Caco-2 (cell line): ENCODE measurements around the gene CCP110. TPM values are rescaled to one million over a fixed set of nuclear protein-coding genes. Genes with fewer than 3 reads are reported as not detected.
A peak's percentile ranks its signal among the peaks of the same experiment; 100 is the strongest.

Experiments used
- BruUV-seq: library from RNA; stranded (reverse); fragments of 400-500 nt; replicated peaks from 2 replicates; lab custom pipeline; 2021; lab: Mats Ljungman, UMichigan
- CTCF ChIA-PET: fragments of 300-600 bp; sonication (Branson Sonifier 250); formaldehyde crosslinking; loops from one replicate; lab custom pipeline; 2022; ENCODE audit warnings: antibody characterized with exemption; lab: Charles Lee
- POLR2A ChIA-PET: fragments of 300-600 bp; sonication (Branson Sonifier 250); formaldehyde crosslinking; loops from one replicate; lab custom pipeline; 2022; ENCODE audit warnings: antibody characterized with exemption; lab: Charles Lee
- DNase-seq, 2 experiments: peaks; one replicate each; pipeline versions ENCODE4 v3.0.0 to v3.0.0-alpha.2; 2020 to 2022
- H3K27me3 ChIP-seq: replicated peaks from 2 replicates; pipeline ENCODE4 v1.6.0; 2011; ENCODE audit warnings: low read length; ENCODE audit not compliant: control insufficient read depth, insufficient read depth
- H3K36me3 ChIP-seq: 2 replicates; pipeline ENCODE4 v1.5.1; 2011; ENCODE audit warnings: low read length; ENCODE audit not compliant: control insufficient read depth, insufficient read depth
- H3K4me1 ChIP-seq: fragments of 250-450 bp; sonication (Bioruptor Pico); 2 replicates; pipeline ENCODE4 v1.5.1; 2020; ENCODE audit warnings: mild to moderate bottlenecking
- H3K4me3 ChIP-seq: 2 replicates; pipeline ENCODE4 v1.5.1; 2011; ENCODE audit warnings: low read depth, mild to moderate bottlenecking, control low read depth, low read length
- H3K9me3 ChIP-seq: fragments of 250-450 bp; sonication (Bioruptor Pico); 2 replicates; pipeline ENCODE4 v1.5.1; 2020; ENCODE audit warnings: mild to moderate bottlenecking, moderate library complexity
- H3K27ac Mint-ChIP-seq: one replicate; pipeline ENCODE4 v1.8.0; 2022; ENCODE audit warnings: mixed read lengths; ENCODE audit not compliant: unreplicated experiment
- H3K27me3 Mint-ChIP-seq: one replicate; pipeline ENCODE4 v1.8.0; 2022; ENCODE audit warnings: mixed read lengths; ENCODE audit not compliant: insufficient read depth, unreplicated experiment
- H3K36me3 Mint-ChIP-seq: one replicate; pipeline ENCODE4 v1.8.0; 2022; ENCODE audit warnings: mild to moderate bottlenecking, mixed read lengths; ENCODE audit not compliant: insufficient read depth, unreplicated experiment
- H3K4me1 Mint-ChIP-seq: one replicate; pipeline ENCODE4 v1.8.0; 2022; ENCODE audit warnings: low read depth, mixed read lengths; ENCODE audit not compliant: unreplicated experiment
- H3K4me3 Mint-ChIP-seq: one replicate; pipeline ENCODE4 v1.8.0; 2022; ENCODE audit warnings: mild to moderate bottlenecking, moderate library complexity, mixed read lengths; ENCODE audit not compliant: unreplicated experiment
- H3K9me3 Mint-ChIP-seq: one replicate; pipeline ENCODE4 v1.8.0; 2022; ENCODE audit warnings: mixed read lengths; ENCODE audit not compliant: unreplicated experiment
- CTCF ChIP-seq, 2 experiments: fragments of 200-600 bp in 1 of 2; IDR thresholded peaks; 1 replicate in 1 of 2; 2 replicates in 1 of 2; pipeline versions ENCODE4 v1.5.1 to v1.8.0; 2011 to 2022; ENCODE audit warnings: antibody characterized with exemption in 1 of 2, control low read depth in 1 of 2, inconsistent platforms in 1 of 2, low read depth in 1 of 2, low read length in 1 of 2, mild to moderate bottlenecking in 1 of 2, moderate library complexity in 1 of 2; ENCODE audit not compliant: insufficient read depth in 1 of 2, severe bottlenecking in 1 of 2, unreplicated experiment in 1 of 2
- intact Hi-C: fragments of 100-400 bp; cut with micrococcal nuclease; formaldehyde crosslinking; loops from one replicate; pipeline ENCODE4 v1.10.0; 2022; ENCODE audit not compliant: unreplicated experiment
- total RNA-seq: library from RNA; stranded (reverse); gene quantifications from 2 replicates; pipeline ENCODE4 v1.2.3, GENCODE V29; 2022

The CCP110 gene
- total RNA-seq, 1 experiment from 2014 or later: 7.5 TPM

GRCh38 chr16:19524616-19525384 lies 1.1 kb downstream of the CCP110 start:
- CTCF ChIA-PET: interaction anchor here (0.6 to 1.8 kb wide), 3 partner anchors 22 to 59 kb away, joined by 3 to 4 read pairs (median 3); no protein-coding TSS in a partner anchor
- H3K9me3 Mint-ChIP-seq: no peaks in the 10 kb centered on the region
- no peaks in the 10 kb centered on the region for H3K27me3 Mint-ChIP-seq
- TSS peak; percentile 20 for BruUV-seq
- TF ChIP-seq CTCF (IDR thresholded peaks at IDR 0.05; ENCODE audit: insufficient read depth in 1 of 2, low read depth in 1 of 2, low read length in 1 of 2, severe bottlenecking in 1 of 2, unreplicated experiment in 1 of 2): no peak
- H3K4me1 ChIP-seq: peaks cover 12% of the 10 kb centered on the region; the same call in 1 of the 2 replicates
- H3K27ac Mint-ChIP-seq: no peak overlapping the region
- peaks cover 11% of the 10 kb centered on the region for H3K4me1 Mint-ChIP-seq
- H3K27me3 ChIP-seq: no peaks in the 10 kb centered on the region
- peak overlapping the region; percentile 82 for H3K4me3 ChIP-seq
- POLR2A ChIA-PET: no interaction called here
- no peaks in the 10 kb centered on the region for H3K36me3 ChIP-seq
- H3K4me3 Mint-ChIP-seq: peak overlapping the region; percentile 79
- intact Hi-C loops: no loop called here
- H3K36me3 Mint-ChIP-seq: peaks cover 21% of the 10 kb centered on the region
- no peaks in the 10 kb centered on the region for H3K9me3 ChIP-seq
- no peak for DNase-seq

- no peak for TF ChIP-seq CTCF (IDR thresholded peaks at IDR 0.05; ENCODE audit: insufficient read depth in 1 of 2, low read depth in 1 of 2, low read length in 1 of 2, severe bottlenecking in 1 of 2, unreplicated experiment in 1 of 2)
- Mint-ChIP-seq H3K27me3 (no peaks in the 10 kb centered on the region), H3K9me3 (no peaks in the 10 kb centered on the region), H3K4me3 (peak overlapping the region; percentile 79), H3K27ac (no peak overlapping the region), H3K36me3 (peaks cover 26% of the 10 kb centered on the region), H3K4me1 (peaks cover 11% of the 10 kb centered on the region)
- CTCF ChIA-PET: no interaction called here
- Histone ChIP-seq H3K4me1 (peaks cover 15% of the 10 kb centered on the region; the same call in 1 of the 2 replicates), H3K9me3 (no peaks in the 10 kb centered on the region), H3K4me3 (no peak overlapping the region), H3K36me3 (no peaks in the 10 kb centered on the region), H3K27me3 (no peaks in the 10 kb centered on the region)
- intact Hi-C loops: no loop called here
- POLR2A ChIA-PET: no interaction called here
- BruUV-seq: no TSS peak
- DNase-seq: no peak
These were observed 1.6 kb downstream of the CCP110 start for GRCh38 chr16:19525385-19525723.

GRCh38 chr16:19527161-19527560 lies 3.4 kb downstream of the CCP110 start:
- no peaks in the 10 kb centered on the region for H3K27me3 ChIP-seq
- H3K36me3 Mint-ChIP-seq: peaks cover 22% of the 10 kb centered on the region
- ChIA-PET CTCF (no interaction called here), POLR2A (no interaction called here)
- H3K9me3 ChIP-seq: no peaks in the 10 kb centered on the region
- no peaks in the 10 kb centered on the region for H3K27me3 Mint-ChIP-seq
- intact Hi-C loops: no loop called here
- TF ChIP-seq CTCF (IDR thresholded peaks at IDR 0.05; ENCODE audit: insufficient read depth in 1 of 2, low read depth in 1 of 2, low read length in 1 of 2, severe bottlenecking in 1 of 2, unreplicated experiment in 1 of 2): no peak
- no peak for DNase-seq
- H3K36me3 ChIP-seq: no peaks in the 10 kb centered on the region
- H3K4me3 ChIP-seq: no peak overlapping the region
- H3K9me3 Mint-ChIP-seq: no peaks in the 10 kb centered on the region
- H3K4me3 Mint-ChIP-seq: no peak overlapping the region
- BruUV-seq: no TSS peak
- peaks cover 15% of the 10 kb centered on the region; the same call in 1 of the 2 replicates for H3K4me1 ChIP-seq
- no peak overlapping the region for H3K27ac Mint-ChIP-seq
- H3K4me1 Mint-ChIP-seq: peaks cover 11% of the 10 kb centered on the region
